A549 (cell line): ENCODE data around the gene PRH2.

Source experiments
- EP300 ChIP-seq, 2 experiments: fragments of >200 bp; sonication (Bioruptor Twin); formaldehyde crosslinking; IDR thresholded peaks; 2 replicates in 1 of 2; 3 replicates in 1 of 2; pipeline ENCODE4 v1.6.1; 2016 to 2017
- POLR2A ChIP-seq: IDR thresholded peaks from 2 replicates; pipeline ENCODE4 v1.6.1; 2012; ENCODE audit warnings: mild to moderate bottlenecking, low read length
- SMC3 ChIP-seq: fragments of >200 bp; sonication (Bioruptor Twin); formaldehyde crosslinking; IDR thresholded peaks from 3 replicates; pipeline ENCODE4 v1.6.1; 2018; ENCODE audit warnings: inconsistent platforms
- TF ChIP-seq, protein P1 (sequence below): fragments of >200 bp; sonication (Bioruptor Twin); formaldehyde crosslinking; IDR thresholded peaks from 3 replicates; pipeline ENCODE4 v1.5.1; 2016

DNA sequence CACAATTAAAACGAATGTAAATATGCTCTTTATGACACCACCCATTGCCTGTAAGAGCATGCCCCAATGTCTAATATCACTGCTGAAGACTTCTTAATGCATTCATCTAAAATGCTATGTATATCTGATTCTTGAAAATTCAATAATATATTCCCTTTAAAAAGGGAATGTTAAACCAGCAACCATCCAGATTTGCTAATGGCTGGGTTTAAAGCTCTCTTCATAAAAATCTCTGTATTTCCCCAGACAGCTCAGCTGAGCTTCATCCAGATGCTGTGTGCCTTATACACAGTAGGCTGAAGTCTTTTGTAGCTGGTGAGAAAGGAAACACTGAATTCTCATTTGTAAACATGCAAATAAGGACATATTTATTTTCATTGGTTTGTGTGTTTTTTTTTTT is 10.1 kb downstream of the PRH2 start, which contains the start of gene TAS2R14:
- TF ChIP-seq POLR2A (no peak), SMC3 (no peak), EP300 (IDR thresholded peaks at IDR 0.05) (no peak)
- TF ChIP-seq, protein P1, sequence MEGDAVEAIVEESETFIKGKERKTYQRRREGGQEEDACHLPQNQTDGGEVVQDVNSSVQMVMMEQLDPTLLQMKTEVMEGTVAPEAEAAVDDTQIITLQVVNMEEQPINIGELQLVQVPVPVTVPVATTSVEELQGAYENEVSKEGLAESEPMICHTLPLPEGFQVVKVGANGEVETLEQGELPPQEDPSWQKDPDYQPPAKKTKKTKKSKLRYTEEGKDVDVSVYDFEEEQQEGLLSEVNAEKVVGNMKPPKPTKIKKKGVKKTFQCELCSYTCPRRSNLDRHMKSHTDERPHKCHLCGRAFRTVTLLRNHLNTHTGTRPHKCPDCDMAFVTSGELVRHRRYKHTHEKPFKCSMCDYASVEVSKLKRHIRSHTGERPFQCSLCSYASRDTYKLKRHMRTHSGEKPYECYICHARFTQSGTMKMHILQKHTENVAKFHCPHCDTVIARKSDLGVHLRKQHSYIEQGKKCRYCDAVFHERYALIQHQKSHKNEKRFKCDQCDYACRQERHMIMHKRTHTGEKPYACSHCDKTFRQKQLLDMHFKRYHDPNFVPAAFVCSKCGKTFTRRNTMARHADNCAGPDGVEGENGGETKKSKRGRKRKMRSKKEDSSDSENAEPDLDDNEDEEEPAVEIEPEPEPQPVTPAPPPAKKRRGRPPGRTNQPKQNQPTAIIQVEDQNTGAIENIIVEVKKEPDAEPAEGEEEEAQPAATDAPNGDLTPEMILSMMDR = no peak
